ENCODE measurements around the gene BEX5. TPM values are rescaled to one million over a fixed set of nuclear protein-coding genes. Genes with fewer than 3 reads are reported as not detected.

BEX5 gene
- total RNA-seq = 0.78 and 0.97 TPM in 2 replicates

DNA sequence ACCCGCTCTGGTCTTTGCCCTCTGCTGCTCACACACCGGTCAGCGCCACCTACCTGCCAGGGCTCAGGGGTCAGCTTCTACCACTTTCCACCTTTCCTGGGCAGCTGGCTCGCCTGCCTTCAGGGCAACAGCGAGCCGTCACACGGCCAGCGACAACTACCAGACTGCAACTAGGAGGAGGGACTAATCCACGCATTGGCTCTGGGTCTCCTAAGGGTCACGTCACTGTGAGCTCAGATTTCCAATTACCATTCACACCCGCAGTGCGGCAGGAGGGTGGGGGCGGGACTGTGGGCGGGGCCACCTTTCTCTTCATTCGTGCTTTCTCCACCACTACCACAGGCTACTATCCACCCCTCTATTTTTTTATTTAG, at the start of gene BEX5:
Gene BEX5 (minus strand): TSS at position 172 of the 374 bp plus-strand sequence. CDS start 1,712 bp downstream, outside the sequence.

GRCh38 chrX:102142274-102142673, 13.5 kb downstream of the BEX5 start, which contains the start of gene TCEAL6:
Gene TCEAL6, minus strand, starts transcription at chrX:102142481.

GRCh38 chrX:102125436-102125835, 30.3 kb downstream of the BEX5 start, which contains the start of gene TCEAL2:
Gene TCEAL2, plus strand, starts transcription at chrX:102125679. Its CDS starts 1,152 bp downstream, at chrX:102126831.

Other genes starting within 250 kb of the BEX5 start
- gene ZMAT1, start 223.9 kb downstream of the BEX5 start, total RNA-seq = 1.4 TPM in 2 replicates
- gene TCEAL2, start 30.3 kb downstream of the BEX5 start, total RNA-seq = 2.6 and 4.6 TPM in 2 replicates
- gene TCEAL6, start 13.5 kb downstream of the BEX5 start, total RNA-seq = not detected in 2 replicates
- gene TCP11X1, start 59.3 kb upstream of the BEX5 start, total RNA-seq = not detected in 2 replicates
- gene NXF2, start 91.2 kb upstream of the BEX5 start, total RNA-seq = not detected in 2 replicates

All from articular chondrocyte of knee joint (primary cell).